ENCODE results near the gene CRYGC. TPM values are rescaled to one million over a fixed set of nuclear protein-coding genes. Genes with fewer than 3 reads are reported as not detected.

CRYGC gene
- total RNA-seq, 1 experiment from 2014 or later = not detected

DNA sequence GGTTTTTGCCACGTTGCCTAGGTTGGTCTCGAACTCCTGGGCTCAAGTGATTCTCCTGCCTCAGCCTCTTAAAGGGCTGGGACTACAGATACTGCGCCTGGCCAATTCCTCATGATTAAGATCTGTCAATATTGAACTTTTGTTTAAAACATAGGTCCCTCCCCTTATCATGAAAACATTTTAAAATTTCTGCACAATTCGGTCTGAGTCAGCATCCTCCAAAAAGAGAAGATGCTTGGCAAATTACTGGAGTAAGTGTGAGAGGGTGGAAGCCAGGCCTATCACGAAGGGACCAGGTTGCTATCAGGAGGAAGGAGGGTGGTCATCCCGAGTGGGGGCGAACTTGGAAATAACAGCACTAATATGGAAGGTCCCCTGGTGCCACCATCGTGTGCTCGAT lies 44.5 kb upstream of the CRYGC start:
- no peak for DNase-seq (ENCODE audit: low read depth, low spot score)
- no TSS peak for BruUV-seq (replicated peaks)
- in situ Hi-C loops (cut with HindIII; ENCODE audit: low pct_unique_long_range_greater_than_20kb, low sequenced_read_pairs) = no loop called here
- H3K27me3 ChIP-seq (ENCODE audit: control insufficient read depth, insufficient read depth, low read length) = no peaks in the 10 kb centered on the region
- H3K36me3 ChIP-seq (ENCODE audit: control insufficient read depth, insufficient read depth, low read length) = no peaks in the 10 kb centered on the region
- H3K9me3 ChIP-seq (ENCODE audit: control insufficient read depth, insufficient read depth, low read depth, low read length) = no peaks in the 10 kb centered on the region
- no peak overlapping the region for H3K27ac ChIP-seq (ENCODE audit: low read length)
- TF ChIP-seq REST (IDR thresholded peaks at IDR 0.05; ENCODE audit: insufficient read depth in 1 of 2, low read depth in 2 of 2, low read length in 1 of 2) = no peak
- no peak for TF ChIP-seq CTCF (IDR thresholded peaks at IDR 0.05)
- TF ChIP-seq SIN3A (IDR thresholded peaks at IDR 0.05; ENCODE audit: borderline replicate concordance, insufficient read depth, low read depth, low read length) = no peak
- TF ChIP-seq POLR2AphosphoS5 (IDR thresholded peaks at IDR 0.05; ENCODE audit: low read depth, low read length) = no peak
- TF ChIP-seq TCF7L2 (IDR thresholded peaks at IDR 0.05; ENCODE audit: low read depth, low read length) = no peak
- CTCF ChIA-PET = interaction anchor here (0.6 to 2.6 kb wide), 3 partner anchors 19 to 80 kb away, joined by 4 to 24 read pairs (median 6); partner anchors contain the start of gene IDH1
- H3K4me1 ChIP-seq (ENCODE audit: control insufficient read depth, insufficient read depth, low read length) = no peaks in the 10 kb centered on the region
- H3K4me3 ChIP-seq (ENCODE audit: low read depth in 2 of 2, low read length in 2 of 2) = no peak overlapping the region
- ATAC-seq = no peak
- intact Hi-C loops (cut with micrococcal nuclease; ENCODE audit: unreplicated experiment) = no loop called here
- POLR2A ChIA-PET = interaction anchor here (0.7 to 0.9 kb wide), 2 partner anchors 14 to 71 kb away, joined by 8 to 10 read pairs; no protein-coding TSS in a partner anchor

DNA sequence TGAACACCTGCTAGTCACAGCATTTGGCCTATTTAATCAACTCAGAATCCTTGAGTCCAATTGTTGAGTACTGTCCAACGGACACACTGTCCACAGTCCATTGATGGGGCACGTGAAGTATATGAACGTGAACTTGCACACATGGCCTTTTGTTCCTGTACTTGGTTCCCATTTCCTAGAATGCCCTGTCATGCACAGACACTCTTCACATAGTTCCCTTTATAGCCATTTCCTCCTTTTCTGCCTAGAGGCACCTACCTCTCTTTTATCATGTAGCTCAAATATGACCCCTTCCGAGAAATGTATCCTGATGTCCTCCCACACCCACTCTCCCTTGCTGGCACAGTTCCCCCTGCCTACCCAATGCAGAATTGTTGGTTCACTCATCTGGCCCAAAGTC lies 42.5 kb upstream of the CRYGC start:
- Histone ChIP-seq H3K4me1 (ENCODE audit: control insufficient read depth, insufficient read depth, low read length) (no peaks in the 10 kb centered on the region), H3K36me3 (ENCODE audit: control insufficient read depth, insufficient read depth, low read length) (no peaks in the 10 kb centered on the region), H3K9me3 (ENCODE audit: control insufficient read depth, insufficient read depth, low read depth, low read length) (no peaks in the 10 kb centered on the region), H3K4me3 (ENCODE audit: low read depth in 2 of 2, low read length in 2 of 2) (no peak overlapping the region), H3K27ac (ENCODE audit: low read length) (no peak overlapping the region), H3K27me3 (ENCODE audit: control insufficient read depth, insufficient read depth, low read length) (no peaks in the 10 kb centered on the region)
- intact Hi-C loops (cut with micrococcal nuclease; ENCODE audit: unreplicated experiment) (no loop called here), in situ Hi-C loops (cut with HindIII; ENCODE audit: low pct_unique_long_range_greater_than_20kb, low sequenced_read_pairs) (no loop called here)
- no TSS peak for BruUV-seq (replicated peaks)
- ATAC-seq = no peak
- POLR2A ChIA-PET = no interaction called here
- CTCF ChIA-PET = no interaction called here
- TF ChIP-seq POLR2AphosphoS5 (IDR thresholded peaks at IDR 0.05; ENCODE audit: low read depth, low read length) (no peak), TCF7L2 (IDR thresholded peaks at IDR 0.05; ENCODE audit: low read depth, low read length) (no peak), CTCF (IDR thresholded peaks at IDR 0.05) (no peak), SIN3A (IDR thresholded peaks at IDR 0.05; ENCODE audit: borderline replicate concordance, insufficient read depth, low read depth, low read length) (no peak), REST (IDR thresholded peaks at IDR 0.05; ENCODE audit: insufficient read depth in 1 of 2, low read depth in 2 of 2, low read length in 1 of 2) (no peak)
- DNase-seq (ENCODE audit: low read depth, low spot score) = no peak

All from Panc1 (cell line).